ENCODE measurements around the gene SIPA1L3.

SIPA1L3 gene

GRCh38 chr19:37988758-37989635 is 82.0 kb downstream of the SIPA1L3 start:
- no peak for TF ChIP-seq EZH2phosphoT487 (conservative IDR thresholded peaks at IDR 0.05; ENCODE audit: low read length)
- TF ChIP-seq CTCF (IDR thresholded peaks at IDR 0.05; ENCODE audit: insufficient read depth, low read length, poor library complexity, severe bottlenecking) = no peak
- H3K36me3 ChIP-seq (ENCODE audit: low read length) = no peaks in the 10 kb centered on the region
- H3K27ac ChIP-seq (ENCODE audit: low read depth, low read length) = no peak overlapping the region
- no peaks in the 10 kb centered on the region for H3K9me3 ChIP-seq (ENCODE audit: insufficient read depth, low read length)
- peaks cover 99% of the 10 kb centered on the region for H3K79me2 ChIP-seq (ENCODE audit: insufficient read depth, low read length)
- H3K9me2 ChIP-seq (replicated peaks; ENCODE audit: insufficient read depth, low read length) = no peaks in the 10 kb centered on the region
- no peaks in the 10 kb centered on the region for H4K20me1 ChIP-seq (ENCODE audit: low read depth, low read length)
- no peak overlapping the region for H2AFZ ChIP-seq (ENCODE audit: low read depth, low read length, severe bottlenecking)
- no peaks in the 10 kb centered on the region for H3K27me3 ChIP-seq (ENCODE audit: low read length)
- H3K9ac ChIP-seq (ENCODE audit: low read length) = no peak overlapping the region
- H3K4me2 ChIP-seq (ENCODE audit: low read depth, low read length, poor library complexity, severe bottlenecking) = no peak overlapping the region
- no peak overlapping the region for H3K4me3 ChIP-seq (ENCODE audit: insufficient read depth, low read length, poor library complexity, severe bottlenecking)
- H3F3A ChIP-seq (ENCODE audit: insufficient read depth) = peaks cover 27% of the 10 kb centered on the region

- Histone ChIP-seq H3K27me3 (ENCODE audit: low read length) (no peaks in the 10 kb centered on the region), H3K36me3 (ENCODE audit: low read length) (no peaks in the 10 kb centered on the region), H3K9me3 (ENCODE audit: insufficient read depth, low read length) (no peaks in the 10 kb centered on the region), H3K4me3 (ENCODE audit: insufficient read depth, low read length, poor library complexity, severe bottlenecking) (no peak overlapping the region), H3K9me2 (replicated peaks; ENCODE audit: insufficient read depth, low read length) (no peaks in the 10 kb centered on the region), H3K27ac (ENCODE audit: low read depth, low read length) (no peak overlapping the region), H3K9ac (ENCODE audit: low read length) (no peak overlapping the region), H4K20me1 (ENCODE audit: low read depth, low read length) (no peaks in the 10 kb centered on the region), H3K4me2 (ENCODE audit: low read depth, low read length, poor library complexity, severe bottlenecking) (no peak overlapping the region), H3F3A (ENCODE audit: insufficient read depth) (peaks cover 18% of the 10 kb centered on the region), H2AFZ (ENCODE audit: low read depth, low read length, severe bottlenecking) (no peak overlapping the region), H3K79me2 (ENCODE audit: insufficient read depth, low read length) (peaks cover 99% of the 10 kb centered on the region)
- TF ChIP-seq CTCF (IDR thresholded peaks at IDR 0.05; ENCODE audit: insufficient read depth, low read length, poor library complexity, severe bottlenecking) (no peak), EZH2phosphoT487 (conservative IDR thresholded peaks at IDR 0.05; ENCODE audit: low read length) (no peak)
These were observed 82.8 kb downstream of the SIPA1L3 start for GRCh38 chr19:37989855-37990254.

GRCh38 chr19:37990362-37990761 is 83.4 kb downstream of the SIPA1L3 start:
- H3K4me2 ChIP-seq (ENCODE audit: low read depth, low read length, poor library complexity, severe bottlenecking) = no peak overlapping the region
- H4K20me1 ChIP-seq (ENCODE audit: low read depth, low read length) = no peaks in the 10 kb centered on the region

More at GRCh38 chr19:37990362-37990761, 83.4 kb downstream of the SIPA1L3 start:
- peaks cover 99% of the 10 kb centered on the region for H3K79me2 ChIP-seq (ENCODE audit: insufficient read depth, low read length)
- no peaks in the 10 kb centered on the region for H3K9me2 ChIP-seq (replicated peaks; ENCODE audit: insufficient read depth, low read length)
- no peaks in the 10 kb centered on the region for H3K27me3 ChIP-seq (ENCODE audit: low read length)
- TF ChIP-seq CTCF (IDR thresholded peaks at IDR 0.05; ENCODE audit: insufficient read depth, low read length, poor library complexity, severe bottlenecking) (no peak), EZH2phosphoT487 (conservative IDR thresholded peaks at IDR 0.05; ENCODE audit: low read length) (no peak)
- no peak overlapping the region for H3K4me3 ChIP-seq (ENCODE audit: insufficient read depth, low read length, poor library complexity, severe bottlenecking)
- H3K9ac ChIP-seq (ENCODE audit: low read length) = no peak overlapping the region
- no peak overlapping the region for H3K27ac ChIP-seq (ENCODE audit: low read depth, low read length)
- H3F3A ChIP-seq (ENCODE audit: insufficient read depth) = peaks cover 13% of the 10 kb centered on the region
- H3K36me3 ChIP-seq (ENCODE audit: low read length) = no peaks in the 10 kb centered on the region
- H3K9me3 ChIP-seq (ENCODE audit: insufficient read depth, low read length) = no peaks in the 10 kb centered on the region
- H2AFZ ChIP-seq (ENCODE audit: low read depth, low read length, severe bottlenecking) = no peak overlapping the region

All from SU-DHL-6 (cell line).